NOMO-1 treated with DMSO at 0.1 percent for 48 hours (cell line): ENCODE data around the gene NATD1.
A peak's percentile ranks its signal among the peaks of the same experiment; 100 is the strongest.
"Not testable (repeated sequence)": the region's sequence is repeated elsewhere in the genome, so short reads cannot be mapped to it uniquely, and the experiment has no call there.

ENCODE experiments used
- DNase-seq: peaks from one replicate; lab custom pipeline; 2025; ENCODE audit not compliant: unreplicated experiment; lab: John Stamatoyannopoulos, UW

Gene NATD1

DNA sequence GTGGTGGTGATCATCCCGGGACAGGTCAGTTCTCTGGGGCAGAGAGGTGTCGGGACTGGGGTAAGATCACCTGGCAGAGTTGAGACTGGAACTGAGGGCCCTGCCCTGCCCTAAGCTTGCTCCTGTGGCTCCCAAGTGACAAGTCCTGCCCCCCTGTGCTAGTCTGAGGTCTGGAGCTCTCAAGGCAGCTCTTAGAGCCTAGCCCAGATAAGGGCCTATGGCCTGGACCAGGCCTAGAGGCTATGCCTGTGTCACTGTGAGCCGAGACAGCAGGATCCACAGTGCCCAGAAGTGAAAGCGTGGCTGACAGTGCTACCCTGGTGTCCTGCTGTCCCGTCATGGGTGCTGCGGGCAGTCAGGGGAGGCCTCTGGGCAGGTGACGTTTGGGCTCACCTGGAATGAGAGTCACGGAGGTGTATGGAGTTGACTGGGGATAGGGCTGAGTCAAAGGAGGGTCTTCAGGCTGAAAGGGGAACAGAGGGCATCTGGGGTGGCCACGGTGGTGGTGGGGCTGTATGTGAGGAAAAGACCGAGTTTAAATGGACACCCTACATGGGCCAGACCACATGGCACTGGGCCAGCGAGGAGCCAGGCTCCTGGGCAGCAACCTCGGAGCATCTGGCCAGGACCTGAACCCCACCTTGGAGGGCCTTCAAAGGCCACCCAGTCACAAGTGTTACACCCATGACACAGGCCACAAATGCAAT, 5.5 kb downstream of the NATD1 start:
- no peak for DNase-seq

DNA sequence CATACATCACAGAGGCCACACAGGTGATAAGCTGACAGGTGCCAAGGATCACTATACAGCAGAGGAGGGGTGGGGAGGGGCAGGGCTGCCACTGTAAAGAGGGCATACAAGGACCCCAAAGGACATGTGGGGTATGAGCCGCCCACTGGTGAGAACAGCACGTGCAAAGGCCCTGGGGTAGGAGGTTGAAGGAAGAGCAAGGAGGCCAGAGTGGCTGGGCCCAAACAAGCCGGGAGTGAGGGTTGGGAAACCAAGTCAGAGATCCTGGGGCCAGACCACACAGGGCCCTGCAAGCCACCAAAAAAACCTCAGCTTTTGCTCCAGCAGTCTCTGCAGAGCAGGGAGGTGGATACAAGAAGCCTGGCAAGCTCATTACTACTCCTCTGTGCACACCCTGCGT, 6.5 kb downstream of the NATD1 start:
- DNase-seq: no peak

DNA sequence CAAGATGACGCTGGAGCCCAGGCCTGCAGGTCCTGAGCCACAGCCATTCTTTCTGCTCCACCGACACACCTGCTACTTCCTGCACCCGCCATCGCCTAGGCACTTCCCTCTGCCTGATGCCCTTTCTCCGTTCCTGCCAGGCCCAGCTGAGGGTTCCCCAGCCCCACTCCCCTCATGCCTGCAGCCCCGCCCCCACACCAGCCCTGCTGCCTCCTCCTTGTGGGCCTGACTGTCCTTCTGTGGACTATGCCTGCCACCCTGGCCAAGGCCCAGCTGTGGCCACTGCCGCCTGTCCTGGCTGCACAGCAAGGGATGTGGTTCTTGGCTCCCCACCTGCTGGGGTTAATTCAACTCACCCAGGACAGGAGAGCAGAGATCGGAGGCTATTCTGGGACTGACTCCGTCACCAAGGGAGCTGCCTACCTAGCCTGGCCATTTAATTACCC, 7.5 kb downstream of the NATD1 start:
- DNase-seq: no peak

DNA sequence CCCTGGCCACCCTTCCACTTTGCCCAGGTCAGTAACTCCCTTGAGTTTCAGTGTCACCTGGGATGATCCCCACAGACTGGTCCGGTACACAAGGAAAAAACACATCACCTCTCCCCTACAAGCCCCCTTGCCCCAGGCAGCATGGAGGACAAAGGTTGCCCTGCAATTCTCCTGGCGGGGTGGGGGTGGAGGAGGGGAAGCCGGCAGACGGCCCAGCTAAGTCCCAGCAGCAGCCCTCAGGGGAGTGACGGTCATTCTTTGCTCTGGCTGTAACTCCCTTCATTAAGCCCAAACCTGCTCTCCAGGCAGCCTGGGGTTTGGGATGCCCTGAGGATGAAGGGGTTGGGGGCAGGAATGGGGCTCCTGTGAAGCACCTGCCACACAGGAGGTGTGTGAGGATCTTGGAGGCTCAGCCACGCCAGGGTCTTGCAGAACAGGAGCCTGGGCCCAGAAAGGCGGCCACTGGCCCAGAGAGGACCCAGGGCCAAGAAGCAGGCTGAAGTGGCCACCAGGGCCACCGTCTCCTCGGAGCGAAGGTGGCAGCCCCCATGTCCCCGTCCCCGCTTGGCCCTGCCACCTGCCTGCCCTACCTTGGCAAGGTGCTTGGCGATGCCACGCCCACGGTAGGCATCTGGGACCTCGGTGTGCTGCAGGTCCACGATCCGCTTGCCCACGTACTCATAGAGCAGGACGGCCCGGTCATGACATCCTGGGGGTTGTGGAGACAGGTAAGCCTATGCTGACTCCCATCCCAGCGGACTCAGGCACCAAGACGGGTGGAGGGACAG, 9.5 kb downstream of the NATD1 start:
- DNase-seq: no peak

DNA sequence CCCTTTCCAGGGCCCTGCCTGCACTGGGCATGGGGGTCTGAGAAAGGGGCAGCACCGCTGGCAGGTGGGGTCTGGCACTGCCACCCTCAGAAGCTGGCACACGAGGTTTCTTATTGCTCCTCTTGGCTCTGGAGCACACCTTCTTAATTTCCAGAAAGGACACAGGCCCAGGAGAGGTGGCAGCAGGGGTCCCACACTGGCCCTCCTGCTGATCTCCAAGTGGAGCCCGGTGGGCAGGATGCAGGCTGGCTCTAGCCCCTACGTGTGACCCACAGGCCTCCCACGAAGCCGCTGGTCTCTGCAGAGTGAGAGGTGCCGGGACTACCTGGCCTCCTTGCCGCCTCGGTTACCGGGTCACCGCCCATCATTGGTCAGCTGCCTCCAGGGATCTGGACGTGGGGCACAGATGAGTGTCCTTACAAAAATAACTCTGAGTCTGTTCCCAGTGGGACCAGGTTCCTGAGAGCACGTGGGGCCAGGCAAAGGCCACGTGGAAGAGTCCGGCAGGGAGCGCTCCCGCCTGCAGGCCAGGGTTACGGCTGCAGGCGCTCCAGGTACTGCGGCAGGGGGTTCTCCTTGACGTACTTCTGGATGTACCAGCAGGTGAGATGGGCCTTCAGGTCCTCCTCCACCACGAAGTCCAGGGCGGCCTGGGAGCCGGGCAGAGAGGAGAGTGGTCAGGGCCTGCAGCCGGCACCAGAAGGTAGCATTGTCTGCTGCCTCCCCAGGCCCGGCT, 10.3 kb downstream of the NATD1 start:
- DNase-seq: no peak

DNA sequence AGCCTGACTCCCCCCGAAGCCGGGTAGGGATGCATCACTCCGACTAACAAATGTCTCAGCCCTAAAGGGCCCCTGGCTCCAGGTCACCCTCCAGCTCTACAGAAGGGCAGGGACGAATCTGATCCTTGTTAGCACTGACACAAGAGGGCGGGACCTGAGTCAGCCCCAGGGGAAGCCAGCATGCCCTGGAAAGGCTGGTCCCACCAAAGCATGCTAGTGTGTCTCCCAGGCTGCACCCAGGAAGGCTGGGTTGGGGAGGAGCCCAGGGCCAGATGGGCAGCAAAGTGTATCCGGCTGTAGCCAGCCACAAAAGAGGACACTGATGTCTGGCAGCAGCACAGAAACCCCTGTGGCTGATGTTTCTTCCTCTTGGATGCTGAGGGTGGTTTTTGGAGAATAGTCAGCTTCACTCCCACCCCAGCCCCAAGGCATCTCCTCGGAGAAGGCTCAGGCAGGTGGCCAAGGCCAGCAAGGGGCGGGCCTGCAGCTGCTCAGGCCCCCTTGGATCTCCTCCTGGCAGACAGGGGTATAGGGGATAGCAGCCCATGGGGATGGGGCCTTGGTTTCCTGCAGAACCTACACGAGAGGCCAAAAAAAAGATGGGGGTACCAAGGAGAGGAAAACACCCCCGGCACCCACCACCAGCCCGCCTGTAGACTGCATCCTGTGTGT, 11.0 kb downstream of the NATD1 start:
- DNase-seq: no peak

DNA sequence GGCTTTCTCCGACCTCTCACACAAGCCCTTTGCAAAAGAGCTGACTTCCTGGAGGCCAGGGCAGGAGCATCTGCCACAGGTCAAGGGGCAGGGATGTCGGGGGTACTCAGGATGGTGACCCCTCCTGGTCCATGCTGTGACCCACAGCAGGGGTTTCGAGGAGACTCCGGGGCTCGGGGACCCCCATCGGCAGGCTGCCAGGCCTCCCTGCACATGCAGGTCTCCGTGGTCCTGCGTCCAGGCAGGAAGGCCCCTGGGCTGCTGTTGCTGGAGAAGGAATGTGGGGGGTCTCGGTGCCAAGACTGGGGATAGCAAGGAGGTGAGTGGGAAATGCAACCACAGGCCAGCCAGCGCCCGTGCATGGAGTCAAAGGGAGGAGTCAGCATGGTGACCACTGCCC, 11.6 kb downstream of the NATD1 start:
- no peak for DNase-seq

DNA sequence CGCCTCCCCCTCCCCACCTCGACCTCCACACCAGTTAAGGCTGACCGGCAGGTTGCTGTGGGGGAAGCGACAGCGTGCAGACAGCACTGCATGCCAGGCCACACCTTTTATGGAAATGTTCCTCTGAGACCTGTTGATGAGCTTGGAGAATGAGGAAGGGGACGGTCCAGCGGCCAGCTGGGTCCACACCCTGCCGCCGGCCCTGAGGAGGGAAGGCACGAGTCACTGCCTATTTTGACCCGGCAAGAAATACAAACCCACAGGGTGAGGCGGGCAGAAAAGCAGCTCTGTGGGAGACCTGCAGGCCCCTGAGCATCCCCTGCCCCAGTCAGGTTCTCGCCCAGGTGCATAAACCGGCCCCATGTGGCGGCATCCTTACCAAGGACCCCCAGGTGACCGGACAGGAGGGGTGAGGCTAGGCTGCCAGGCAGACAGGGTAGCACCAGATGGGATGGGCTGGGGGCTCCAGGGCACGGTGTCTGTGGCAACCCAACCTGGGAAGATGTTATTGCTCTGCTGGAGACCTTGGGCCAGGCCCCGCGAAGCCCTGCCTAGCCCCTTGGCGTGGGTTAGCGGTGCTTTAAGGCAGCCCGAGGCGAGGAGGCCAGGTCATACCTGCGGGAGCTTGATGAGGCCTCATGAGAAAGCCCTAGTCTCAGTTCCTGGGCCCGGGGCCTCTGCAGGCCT, 12.7 kb downstream of the NATD1 start:
- no peak for DNase-seq

DNA sequence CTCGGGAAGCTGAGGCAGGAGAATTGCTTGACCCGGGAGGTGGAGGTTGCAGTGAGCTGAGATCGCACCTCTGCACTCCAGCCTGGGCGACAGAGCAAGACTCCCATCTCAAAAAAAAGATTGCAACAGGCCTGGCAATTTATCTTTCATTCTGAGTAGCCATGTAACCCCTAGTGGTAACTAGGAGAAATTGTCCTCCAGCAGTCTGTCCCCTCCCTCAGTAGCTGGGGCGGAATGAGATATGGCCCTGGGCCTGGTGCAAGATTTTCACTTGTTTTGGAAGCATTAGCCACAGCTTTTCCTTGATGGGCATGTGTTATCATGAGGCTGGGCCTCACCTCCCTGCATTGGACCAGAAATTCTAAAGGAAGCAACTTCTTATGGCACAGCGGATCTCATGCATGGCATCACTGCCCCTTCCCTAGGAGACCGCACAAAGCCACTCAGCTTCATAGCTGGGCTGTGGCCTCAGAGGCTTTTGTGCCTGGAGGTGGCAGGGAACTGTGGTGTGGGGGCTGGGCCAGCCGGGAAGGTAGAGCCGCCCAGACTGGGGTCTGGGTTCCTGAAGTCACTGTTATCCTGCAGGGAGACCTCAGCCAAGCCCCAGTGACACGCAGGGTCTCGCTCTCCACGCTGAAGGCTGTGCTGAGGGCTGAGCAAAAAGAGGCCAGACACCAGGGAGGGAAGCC, 13.4 kb downstream of the NATD1 start:
- peak; percentile 34 for DNase-seq

DNA sequence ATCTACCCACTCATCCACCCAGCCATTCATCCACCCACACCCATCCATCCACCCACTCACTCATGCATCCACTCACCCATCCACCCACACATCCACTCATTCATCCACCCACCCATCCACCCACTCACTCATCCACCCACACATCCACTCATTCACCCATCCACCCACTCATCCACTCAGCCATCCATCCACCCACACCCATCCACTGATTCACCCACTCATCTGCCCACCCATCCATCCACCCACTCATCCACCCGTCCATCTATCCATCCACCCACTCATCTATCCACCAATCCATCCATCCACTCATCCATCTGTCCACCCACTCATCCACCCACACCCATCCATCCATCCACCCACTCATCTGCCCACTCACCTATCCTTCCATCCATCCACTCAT, 17.3 kb downstream of the NATD1 start:
- DNase-seq: no peak

DNA sequence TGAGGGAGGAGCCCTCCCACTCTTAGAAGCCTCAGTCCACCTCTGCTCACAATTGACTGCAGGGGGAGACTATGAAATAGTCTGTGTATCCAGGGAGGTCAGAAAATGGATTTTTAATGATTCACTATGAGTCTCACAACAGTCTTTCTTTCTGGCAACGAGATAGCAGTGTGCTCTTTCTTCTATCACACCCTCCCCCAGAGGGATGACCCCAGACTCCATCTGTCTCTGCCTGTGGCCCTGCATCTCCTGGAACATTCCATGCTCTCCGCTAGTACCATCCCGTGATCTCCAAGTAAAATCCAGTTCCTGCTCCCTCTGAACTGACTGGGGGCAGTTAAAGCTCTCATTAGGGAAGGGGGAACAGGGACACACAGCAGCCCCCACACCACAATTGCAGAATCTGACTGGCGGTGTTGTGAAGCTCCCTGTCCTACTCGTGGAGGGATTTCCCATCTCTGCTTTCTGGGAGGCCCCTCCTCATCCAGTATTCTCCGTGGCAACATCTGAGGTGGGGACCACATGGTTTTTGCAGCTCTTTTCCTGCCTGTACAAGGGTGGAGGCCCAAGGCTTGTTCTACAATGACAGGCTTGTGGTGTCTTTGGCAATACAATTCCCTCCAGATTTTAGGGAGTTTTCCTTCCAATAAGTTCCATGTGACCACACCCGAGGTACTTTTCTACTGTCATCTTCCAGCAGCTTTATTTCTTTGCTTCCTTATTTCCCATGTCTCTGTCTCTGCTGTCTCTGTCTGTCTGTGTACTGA, 19.4 kb downstream of the NATD1 start:
- no peak for DNase-seq

DNA sequence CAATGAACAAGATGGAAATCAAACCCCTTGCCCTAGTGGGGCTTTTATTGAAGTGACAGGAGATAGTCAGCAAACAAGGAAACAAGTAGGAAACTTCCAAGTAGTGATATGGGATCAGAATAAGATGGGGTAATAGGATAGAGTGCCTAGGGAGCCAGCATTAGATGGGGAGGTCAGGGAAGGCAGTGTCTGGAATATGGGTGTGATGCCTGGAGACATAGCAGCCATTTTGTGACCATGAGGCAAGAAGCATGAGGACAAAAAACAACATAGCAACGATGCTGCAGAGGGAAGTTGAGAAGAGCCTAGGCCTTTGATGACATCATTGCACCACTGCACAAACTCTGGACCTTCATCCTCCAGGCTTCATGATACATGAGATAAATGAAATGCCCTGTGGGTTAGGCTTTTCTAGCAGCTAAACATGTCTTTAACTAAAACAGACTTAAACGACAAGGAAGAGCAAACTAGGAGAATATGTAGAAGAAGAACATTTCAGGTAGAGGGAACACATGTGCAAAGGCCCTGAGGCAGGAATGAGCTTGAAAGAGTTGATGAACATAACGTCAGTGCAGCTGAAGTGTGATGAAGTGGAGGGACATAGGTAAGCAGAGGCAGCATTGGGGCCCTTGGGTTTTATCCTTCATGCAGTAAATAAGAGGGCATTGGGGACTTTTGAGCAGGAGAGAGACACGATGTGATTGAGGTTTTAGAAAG, 21.0 kb downstream of the NATD1 start:
- no peak for DNase-seq

DNA sequence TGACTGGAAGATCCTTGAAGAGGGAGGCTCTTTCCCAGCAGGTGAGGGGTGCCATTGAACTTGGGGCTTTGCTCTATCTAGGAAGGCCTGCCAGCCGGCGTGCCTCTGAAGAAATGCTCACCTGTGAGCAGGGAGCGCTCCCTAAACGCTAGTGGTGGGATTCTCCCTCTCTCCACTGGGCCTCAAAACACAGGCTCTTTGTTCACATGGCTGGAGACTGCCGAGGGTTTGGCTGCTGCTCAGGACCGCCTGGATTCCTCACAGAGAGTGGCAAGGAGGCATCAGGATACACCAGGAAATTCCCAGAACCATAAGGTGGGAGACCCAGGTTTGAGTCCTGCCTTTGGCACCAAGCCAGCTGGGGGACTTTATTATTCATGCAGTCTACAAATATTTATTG, 21.7 kb downstream of the NATD1 start:
- no peak for DNase-seq

DNA sequence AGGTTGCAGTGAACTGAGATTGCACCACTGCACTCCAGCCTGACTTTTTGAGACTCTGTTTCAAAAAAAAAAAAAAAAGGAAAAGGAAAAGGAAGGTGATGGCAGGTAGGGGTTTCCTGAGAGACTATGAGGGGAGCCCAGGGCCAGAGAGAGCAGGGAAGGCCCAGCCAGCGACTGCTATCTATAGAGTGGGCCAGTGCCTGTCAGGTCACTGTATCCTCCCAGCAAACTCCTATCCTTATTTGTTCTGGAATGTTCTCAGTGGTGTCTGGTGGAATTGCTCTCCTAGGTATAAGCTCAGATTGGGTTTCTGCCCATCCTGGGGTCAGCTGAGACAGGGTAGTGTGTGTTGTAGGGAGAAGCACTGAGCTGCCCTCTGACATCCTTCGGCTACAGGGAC, 24.4 kb downstream of the NATD1 start:
- DNase-seq: no peak

DNA sequence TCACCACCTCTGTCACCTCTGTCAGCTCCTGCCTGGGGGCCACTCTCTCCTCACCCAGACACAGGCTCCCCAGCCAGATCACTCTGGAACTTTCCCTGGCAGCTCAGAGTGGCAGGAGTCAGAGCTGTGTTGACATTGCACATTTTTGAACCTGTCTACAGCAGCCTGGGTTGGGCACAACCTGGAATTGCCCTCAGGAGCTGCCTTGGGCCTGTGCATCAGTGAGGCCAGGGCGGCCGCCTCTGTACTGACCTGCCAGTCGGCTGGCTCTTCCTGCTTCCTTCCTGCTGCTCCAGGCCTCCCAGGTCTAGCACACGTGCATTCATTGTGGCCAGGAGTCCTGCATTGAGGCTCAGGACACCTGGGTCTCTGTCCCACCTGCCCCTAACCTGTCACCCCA, 25.1 kb downstream of the NATD1 start:
- DNase-seq: no peak

DNA sequence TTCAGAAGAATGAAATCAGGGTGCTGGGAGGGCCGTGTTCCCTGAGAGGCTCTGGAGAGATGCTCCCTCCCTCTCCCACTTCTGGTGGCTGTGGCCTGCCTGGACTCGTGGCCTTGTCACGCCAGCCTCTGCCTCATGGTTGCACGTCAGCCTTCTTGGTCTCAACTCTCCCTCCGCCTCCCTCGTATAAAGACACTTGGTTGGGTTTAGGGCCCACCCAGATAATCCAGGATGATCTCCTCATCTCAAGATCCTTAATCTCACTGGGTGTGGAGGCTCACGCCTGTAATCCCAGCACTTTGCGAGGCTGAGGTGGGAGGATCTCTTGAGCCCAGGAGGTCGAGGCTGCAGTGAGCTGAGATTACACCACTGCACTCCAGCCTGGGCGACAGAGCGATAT, 25.9 kb downstream of the NATD1 start:
- not testable (repeated sequence) for DNase-seq

DNA sequence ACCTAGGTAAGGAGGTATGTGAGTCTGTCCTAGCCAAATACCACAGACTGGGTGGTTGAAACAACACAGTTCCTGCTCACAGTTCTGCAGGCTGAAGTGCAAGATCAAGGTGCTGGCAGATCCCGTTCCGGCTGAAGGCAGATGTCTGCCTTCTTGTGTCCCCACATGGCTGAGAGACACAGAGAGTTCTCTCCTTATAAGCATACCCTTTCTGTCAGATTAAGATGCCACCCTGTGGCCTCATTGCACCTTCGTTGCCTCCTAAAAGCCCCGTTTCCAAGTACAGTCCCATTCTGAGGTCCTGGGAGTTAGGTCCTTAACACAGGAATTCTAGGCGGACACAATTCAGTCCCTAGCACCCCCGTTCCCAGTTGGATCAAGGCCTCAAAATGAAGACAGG, 30.1 kb downstream of the NATD1 start:
- no peak for DNase-seq

DNA sequence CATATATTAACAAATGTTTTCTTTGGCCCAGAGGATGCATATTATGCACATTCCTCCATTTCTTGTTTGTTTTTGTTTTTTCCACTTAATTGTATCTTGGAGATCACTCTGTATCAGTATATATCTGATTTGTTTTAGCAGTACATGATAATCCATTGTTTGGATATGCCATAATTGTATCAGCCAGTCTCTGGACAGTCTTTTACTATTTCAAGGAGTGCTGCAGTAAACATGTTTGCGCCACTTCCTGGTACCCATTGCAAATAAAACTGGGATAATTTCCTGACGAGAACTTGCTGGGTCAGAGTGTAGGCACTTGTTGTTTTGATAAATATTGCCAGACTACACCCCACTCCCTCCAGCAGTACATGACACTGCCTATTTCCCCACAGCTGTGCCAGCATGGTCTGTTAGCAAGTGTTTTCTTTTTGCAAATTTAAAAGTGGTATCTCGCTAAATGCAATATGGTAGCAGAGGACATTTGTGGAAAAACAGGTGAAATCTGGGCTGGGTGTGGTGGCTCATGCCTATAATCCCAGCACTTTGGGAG, 34.3 kb downstream of the NATD1 start:
- DNase-seq: no peak

DNA sequence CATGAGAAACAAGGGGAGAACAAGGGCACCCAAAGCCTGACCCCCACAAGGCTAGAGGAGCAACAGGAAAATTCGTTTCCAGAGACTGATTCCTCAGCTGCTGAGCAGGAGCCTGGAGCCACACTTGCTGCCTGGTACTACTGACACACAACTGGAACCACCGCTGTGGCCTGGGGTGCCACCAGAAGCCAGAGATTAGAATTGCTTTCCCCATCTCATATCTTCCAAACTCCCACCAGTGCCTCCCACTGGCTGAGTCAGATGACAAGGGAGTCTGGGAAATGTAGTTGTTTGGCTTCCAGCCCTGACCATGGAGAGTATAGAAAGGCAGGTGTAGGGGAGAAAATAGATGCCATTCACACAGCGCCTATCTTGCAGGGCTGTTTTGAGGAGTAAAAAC, 35.1 kb downstream of the NATD1 start:
- DNase-seq: no peak
